AG10803 (cell line): ENCODE measurements around the gene SLC22A14.

Experiments
- DNase-seq: peaks from one replicate; pipeline ENCODE4 v3.0.0; 2010; ENCODE audit warnings: low read depth
- H3K4me3 ChIP-seq: 2 replicates; pipeline ENCODE4 v1.5.1; 2011; ENCODE audit warnings: mild to moderate bottlenecking, low read length, control low read depth
- TF ChIP-seq, protein P1 (sequence below): conservative IDR thresholded peaks from 2 replicates; pipeline ENCODE4 v1.5.1; 2011; ENCODE audit warnings: mild to moderate bottlenecking, low read length, control low read depth, inconsistent platforms

SLC22A14 gene

DNA sequence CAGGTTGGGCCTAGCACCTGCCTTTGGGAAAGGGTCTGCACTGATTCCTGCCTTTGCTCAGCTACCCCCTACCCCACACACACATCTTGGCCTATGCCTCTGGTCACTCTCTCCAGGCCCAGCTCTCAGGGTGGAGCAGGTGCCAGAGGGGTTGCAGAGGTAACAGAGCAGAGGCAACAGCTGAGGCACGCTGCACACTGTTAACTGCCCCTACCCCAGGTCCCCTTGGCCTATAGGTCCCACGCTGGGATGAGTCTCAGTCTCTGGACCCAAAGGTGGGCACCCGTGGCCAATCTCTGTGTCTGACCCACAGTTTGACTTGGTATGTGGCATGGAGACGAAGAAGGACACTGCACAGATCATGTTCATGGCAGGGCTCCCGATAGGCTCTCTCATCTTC lies 24.8 kb downstream of the SLC22A14 start:
- no peak overlapping the region for H3K4me3 ChIP-seq
- no peak for DNase-seq
- TF ChIP-seq, protein P1, sequence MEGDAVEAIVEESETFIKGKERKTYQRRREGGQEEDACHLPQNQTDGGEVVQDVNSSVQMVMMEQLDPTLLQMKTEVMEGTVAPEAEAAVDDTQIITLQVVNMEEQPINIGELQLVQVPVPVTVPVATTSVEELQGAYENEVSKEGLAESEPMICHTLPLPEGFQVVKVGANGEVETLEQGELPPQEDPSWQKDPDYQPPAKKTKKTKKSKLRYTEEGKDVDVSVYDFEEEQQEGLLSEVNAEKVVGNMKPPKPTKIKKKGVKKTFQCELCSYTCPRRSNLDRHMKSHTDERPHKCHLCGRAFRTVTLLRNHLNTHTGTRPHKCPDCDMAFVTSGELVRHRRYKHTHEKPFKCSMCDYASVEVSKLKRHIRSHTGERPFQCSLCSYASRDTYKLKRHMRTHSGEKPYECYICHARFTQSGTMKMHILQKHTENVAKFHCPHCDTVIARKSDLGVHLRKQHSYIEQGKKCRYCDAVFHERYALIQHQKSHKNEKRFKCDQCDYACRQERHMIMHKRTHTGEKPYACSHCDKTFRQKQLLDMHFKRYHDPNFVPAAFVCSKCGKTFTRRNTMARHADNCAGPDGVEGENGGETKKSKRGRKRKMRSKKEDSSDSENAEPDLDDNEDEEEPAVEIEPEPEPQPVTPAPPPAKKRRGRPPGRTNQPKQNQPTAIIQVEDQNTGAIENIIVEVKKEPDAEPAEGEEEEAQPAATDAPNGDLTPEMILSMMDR, result no peak

- TF ChIP-seq, protein P1, result no peak
- DNase-seq, result no peak
- no peak overlapping the region for H3K4me3 ChIP-seq
Observed at GRCh38 chr3:38307599-38307998, 25.5 kb downstream of the SLC22A14 start.

DNA sequence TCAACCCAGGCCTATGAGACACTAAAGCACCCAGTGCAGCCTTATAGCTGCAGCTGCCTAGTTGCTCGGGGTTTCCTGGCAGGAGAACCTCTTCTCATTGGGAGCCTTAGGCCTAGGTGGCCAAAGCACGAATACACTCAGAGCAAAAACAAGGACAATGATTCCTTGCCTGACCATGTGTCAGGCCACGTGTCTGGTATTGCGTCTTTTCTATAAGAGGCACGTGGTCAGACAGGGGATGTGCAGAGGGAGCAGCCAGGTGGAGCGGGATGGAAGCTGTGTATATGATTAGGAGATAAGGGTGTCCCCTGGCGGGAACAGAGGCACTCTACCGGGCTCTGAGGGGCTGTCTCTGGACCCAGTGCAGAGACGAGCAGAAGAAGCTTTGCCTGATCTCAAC lies 26.4 kb downstream of the SLC22A14 start:
- TF ChIP-seq, protein P1, result no peak
- H3K4me3 ChIP-seq, result no peak overlapping the region
- no peak for DNase-seq

- H3K4me3 ChIP-seq, result no peak overlapping the region
- DNase-seq, result no peak
- TF ChIP-seq, protein P1, result no peak
Observed at GRCh38 chr3:38311476-38311875, 29.4 kb downstream of the SLC22A14 start.

- TF ChIP-seq, protein P1, result no peak
- DNase-seq, result no peak
- H3K4me3 ChIP-seq, result no peak overlapping the region
Observed at GRCh38 chr3:38311941-38312340, 29.8 kb downstream of the SLC22A14 start.

GRCh38 chr3:38312356-38312755 lies 30.3 kb downstream of the SLC22A14 start:
- H3K4me3 ChIP-seq, result no peak overlapping the region
- TF ChIP-seq, protein P1, result no peak
- DNase-seq, result no peak

DNA sequence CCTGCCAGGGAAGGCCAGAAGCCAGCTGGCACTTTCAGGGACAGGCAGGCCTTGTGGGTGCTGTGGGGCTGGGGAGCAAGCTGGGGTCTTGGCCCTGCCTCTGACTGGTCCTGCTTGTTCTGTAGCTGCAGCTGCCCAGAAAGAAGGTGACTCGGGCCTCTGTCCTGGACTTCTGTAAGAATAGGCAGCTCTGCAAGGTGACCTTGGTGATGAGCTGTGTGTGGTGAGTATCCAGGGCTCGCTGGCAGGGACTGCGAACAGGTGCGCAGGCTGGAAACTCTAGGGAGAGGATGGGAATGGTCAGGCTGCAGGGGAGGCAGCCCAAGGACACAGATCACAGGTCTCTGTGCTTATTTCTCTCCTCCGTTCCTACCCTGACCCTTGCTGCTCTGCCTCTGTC lies 31.2 kb downstream of the SLC22A14 start:
- no peak for DNase-seq
- no peak overlapping the region for H3K4me3 ChIP-seq
- TF ChIP-seq, protein P1, result no peak
